HG03064 (cell line): Measurements from ENCODE around the gene KCNQ1.

Experiments
- ATAC-seq: cut with Tn5 transposase; IDR thresholded peaks from one replicate; pipeline ENCODE4 v1.9.1; 2021; ENCODE audit warnings: low read depth; ENCODE audit not compliant: unreplicated experiment

KCNQ1 gene

DNA sequence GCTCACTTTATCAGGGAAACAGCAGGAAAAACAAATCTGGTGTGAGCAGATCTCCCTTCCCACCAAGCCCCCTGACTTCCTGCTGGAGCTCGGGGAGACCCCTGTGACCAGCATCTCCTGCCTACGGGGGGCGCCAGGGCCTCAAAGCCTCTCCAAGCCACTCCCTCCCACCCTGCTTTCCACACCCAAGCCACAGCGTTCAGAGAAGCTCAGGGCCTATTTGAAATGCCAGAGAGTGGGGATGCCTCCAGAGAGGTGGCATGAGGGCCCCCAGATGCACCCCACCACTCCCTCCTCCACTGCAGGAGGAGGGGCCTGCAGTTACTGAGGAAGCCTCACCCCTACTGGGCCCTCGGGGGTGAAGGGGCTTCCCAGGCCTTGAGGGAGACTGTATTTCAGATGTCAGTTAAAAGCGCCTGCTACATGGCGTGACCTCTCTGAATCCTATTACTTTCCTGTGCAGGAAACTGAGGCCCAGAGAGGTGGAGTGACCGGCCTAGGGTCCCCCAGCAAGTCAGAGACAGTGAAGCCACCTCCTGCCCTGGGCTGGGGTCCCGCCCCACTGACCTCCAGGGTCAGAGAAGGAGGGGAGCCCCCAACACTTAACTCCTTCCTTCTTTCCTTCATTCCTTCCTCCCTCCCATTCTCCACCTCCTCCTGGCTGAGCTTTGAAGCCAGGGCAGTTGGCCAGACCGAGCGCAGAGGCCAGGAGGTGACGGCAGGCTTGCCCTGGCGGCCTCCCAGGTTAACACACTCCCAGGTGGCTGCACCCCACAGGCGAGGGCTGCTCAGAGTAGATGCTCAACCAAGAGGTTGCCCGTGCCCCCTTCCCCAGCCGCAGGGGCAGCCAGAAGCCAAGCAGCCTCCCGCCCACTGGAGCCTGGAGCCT, 446.8 kb downstream of the KCNQ1 start:
- ATAC-seq: no peak

DNA sequence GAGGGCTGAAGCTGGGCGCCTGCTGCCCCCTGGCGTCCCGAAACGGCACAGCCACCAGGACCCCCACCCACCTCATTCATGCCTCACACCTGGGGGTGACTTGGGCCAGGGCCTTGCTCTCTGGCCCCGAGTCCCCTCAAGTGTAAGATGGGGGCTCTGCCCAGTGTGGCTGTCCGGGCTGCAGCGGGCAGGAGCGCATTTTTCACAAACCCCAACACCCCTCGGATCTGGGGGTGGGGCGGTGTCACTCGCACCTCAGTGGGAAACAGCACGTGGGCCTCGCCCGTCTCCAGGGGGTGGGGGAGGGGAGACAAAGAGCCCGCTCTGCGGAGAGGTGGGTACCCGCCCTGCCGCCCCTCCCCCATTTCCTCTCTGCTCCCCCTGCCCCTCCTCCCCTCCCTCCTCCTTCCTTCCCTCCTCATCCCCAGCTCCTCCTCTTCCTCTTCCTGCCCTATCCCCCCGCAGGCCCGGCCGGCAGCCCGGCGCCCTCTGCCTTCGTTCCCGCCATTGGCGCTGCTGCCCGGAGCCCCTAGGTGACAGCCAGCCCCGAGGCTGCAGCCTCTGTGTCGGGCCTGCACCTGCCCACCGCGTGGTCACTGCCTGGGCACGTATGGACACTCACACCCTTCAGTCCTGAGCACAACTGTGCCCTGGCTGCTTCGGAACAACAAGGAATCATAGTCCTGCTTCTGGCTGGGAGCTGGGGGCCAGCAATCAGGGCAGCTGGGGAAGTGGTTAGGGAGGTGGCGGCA, 447.6 kb downstream of the KCNQ1 start:
- ATAC-seq: no peak

DNA sequence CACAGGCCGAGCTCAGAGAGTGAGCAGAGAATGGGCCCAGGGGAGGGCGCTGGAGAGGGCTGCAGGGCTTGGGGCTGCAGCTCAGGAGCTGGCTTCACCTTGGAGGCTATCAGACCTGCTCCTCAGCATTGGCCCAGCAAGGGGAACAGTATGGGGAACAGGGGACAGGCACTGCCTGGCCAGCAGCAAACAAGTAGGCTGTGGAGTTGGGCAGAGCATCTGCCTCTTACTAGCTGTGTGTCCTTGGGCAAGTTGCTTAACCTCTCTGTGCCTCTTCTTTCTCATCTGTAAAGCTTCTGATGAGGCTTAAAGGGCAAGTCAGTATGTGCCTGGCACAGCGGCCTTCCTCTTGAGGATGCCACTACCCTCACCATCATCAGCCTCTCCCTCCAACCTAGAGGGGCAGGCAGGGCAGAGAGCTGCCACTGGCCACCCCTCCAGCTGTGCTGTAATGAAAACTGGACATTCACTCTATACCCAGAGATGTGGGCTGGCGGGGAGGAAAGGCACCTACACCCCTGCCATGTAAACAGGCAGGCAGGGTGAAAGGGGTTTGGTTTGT, 448.2 kb downstream of the KCNQ1 start:
- ATAC-seq: no peak

DNA sequence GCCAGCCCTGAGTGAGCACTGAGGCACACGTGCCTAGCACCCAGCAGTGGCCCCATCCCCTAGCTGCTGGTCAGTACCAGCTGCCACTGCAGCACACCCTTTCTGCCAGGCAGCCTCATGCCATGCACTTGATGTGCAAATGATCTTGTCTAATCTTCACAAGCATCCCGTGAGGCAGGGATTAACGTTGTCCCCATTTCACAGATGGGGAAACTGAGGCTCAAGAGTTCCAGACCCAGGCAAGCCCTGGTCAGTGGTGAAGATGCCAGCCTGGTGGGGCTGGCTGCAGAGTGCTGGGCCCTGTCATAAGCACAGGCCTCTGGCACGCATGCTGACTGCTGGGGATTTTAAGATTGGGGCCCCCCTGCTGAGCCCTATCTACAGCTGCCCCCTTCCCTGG, 449.1 kb downstream of the KCNQ1 start:
- ATAC-seq: no peak

DNA sequence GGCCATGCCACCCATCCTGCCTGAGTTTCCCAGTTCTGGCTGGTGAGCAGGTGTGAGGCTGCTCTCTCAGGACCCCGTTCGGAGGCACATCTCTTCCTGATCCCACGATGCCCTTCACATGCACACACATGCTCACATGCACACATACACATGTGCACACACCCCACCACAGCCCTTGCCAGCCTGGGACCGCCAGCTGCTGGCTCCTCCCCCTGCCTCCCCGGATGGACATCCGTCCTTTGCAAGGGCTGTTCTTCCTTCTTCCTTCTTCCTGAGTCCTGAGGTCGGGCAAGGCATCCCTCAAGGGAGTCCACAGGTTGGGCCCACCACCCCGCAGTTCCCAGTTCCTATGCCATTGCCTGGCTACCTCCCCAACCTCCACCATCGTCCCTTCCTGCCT, 451.2 kb downstream of the KCNQ1 start:
- ATAC-seq: no peak

DNA sequence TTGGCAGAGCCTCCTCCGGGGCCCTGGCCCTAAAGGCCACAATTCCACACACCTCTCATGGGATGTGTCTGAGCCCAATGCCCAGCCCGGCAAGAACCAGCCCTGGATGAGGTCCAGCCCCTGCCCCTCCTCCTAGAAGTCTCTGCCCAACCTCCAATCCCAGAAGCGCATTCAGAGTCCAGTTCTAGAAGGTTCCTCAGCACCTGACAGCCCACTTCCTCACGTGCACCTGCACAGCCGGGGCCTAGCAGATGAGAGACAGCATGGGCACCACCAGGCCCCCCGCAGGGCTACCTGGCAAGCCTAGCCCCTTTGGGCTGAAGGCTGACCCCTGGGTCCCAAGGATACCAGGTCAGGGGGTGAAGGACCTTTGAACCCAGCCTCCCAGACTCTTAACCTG, 452.2 kb downstream of the KCNQ1 start:
- ATAC-seq: no peak

DNA sequence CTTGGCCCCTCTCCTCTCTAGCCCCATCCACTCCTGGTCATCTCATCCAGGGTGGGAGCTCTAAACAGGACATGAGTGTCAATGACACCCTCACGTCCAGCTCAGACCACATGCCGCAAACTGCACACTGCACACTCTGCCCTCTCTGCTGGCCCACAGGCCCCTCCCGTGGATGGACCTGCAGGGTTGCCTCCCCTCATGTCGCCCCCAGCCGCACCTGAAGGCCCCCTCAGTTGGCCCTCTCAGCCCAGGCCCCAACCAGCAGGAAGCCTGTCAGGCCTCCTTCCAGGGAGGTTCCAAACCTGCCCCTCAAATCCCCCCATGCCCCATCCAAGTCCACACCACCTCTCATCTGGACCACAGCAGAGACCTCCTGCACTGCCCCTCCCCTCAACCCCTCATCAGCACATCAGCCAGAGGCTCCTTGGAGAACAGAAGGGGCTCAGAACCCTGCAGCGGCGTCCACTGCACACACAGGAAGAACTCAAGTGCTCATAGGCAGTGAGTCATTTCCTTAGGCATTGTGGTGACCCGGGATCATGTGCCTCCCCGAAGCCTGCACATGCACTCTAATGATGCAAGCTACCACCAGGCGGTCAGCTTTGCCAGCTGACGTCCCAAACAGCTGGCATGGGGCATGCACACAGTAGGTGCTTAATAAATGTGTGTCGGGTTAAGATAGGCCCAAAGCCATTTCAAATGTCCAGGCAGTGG, 453.7 kb downstream of the KCNQ1 start:
- no peak for ATAC-seq
